HUES6 (cell line): ENCODE data around the gene DCXR.
A peak's percentile ranks its signal among the peaks of the same experiment; 100 is the strongest.

Source experiments
- H3K27ac ChIP-seq: 2 replicates; pipeline ENCODE4 v1.7.0; 2013; ENCODE audit warnings: low read depth, mild to moderate bottlenecking, low read length, inconsistent platforms
- H3K27me3 ChIP-seq: 2 replicates; pipeline ENCODE4 v1.6.1; 2013; ENCODE audit warnings: low read length; ENCODE audit not compliant: control insufficient read depth, insufficient read depth
- H3K36me3 ChIP-seq: 2 replicates; pipeline ENCODE4 v1.6.1; 2013; ENCODE audit warnings: low read length; ENCODE audit not compliant: control insufficient read depth, insufficient read depth
- H3K4me1 ChIP-seq: 2 replicates; pipeline ENCODE4 v1.6.1; 2013; ENCODE audit warnings: low read length; ENCODE audit not compliant: control insufficient read depth, insufficient read depth
- H3K4me3 ChIP-seq: 2 replicates; pipeline ENCODE4 v1.5.1; 2013; ENCODE audit warnings: low read depth, low read length
- H3K9ac ChIP-seq: one replicate; pipeline ENCODE4 v1.6.1; 2013; ENCODE audit warnings: mild to moderate bottlenecking, low read length
- H3K9me3 ChIP-seq: 2 replicates; pipeline ENCODE4 v1.6.1; 2013; ENCODE audit warnings: low read depth, low read length; ENCODE audit not compliant: control insufficient read depth, insufficient read depth

DCXR gene

GRCh38 chr17:82059272-82060000 lies 21.9 kb upstream of the DCXR start:
- Histone ChIP-seq H3K4me3 (no peak overlapping the region), H3K9ac (no peak overlapping the region), H3K9me3 (no peaks in the 10 kb centered on the region), H3K27ac (no peak overlapping the region), H3K27me3 (no peaks in the 10 kb centered on the region), H3K36me3 (peaks cover 91% of the 10 kb centered on the region), H3K4me1 (0 out of 2 replicates have a peak, but pooled peaks cover 3% of the 10 kb centered on the region)

- H3K4me3 ChIP-seq = no peak overlapping the region
- H3K9ac ChIP-seq = no peak overlapping the region
- H3K4me1 ChIP-seq = no peaks in the 10 kb centered on the region
- H3K9me3 ChIP-seq = no peaks in the 10 kb centered on the region
- peaks cover 96% of the 10 kb centered on the region for H3K36me3 ChIP-seq
- H3K27ac ChIP-seq = no peak overlapping the region
- H3K27me3 ChIP-seq = no peaks in the 10 kb centered on the region
Observed at GRCh38 chr17:82058855-82059249, 21.4 kb upstream of the DCXR start.

DNA sequence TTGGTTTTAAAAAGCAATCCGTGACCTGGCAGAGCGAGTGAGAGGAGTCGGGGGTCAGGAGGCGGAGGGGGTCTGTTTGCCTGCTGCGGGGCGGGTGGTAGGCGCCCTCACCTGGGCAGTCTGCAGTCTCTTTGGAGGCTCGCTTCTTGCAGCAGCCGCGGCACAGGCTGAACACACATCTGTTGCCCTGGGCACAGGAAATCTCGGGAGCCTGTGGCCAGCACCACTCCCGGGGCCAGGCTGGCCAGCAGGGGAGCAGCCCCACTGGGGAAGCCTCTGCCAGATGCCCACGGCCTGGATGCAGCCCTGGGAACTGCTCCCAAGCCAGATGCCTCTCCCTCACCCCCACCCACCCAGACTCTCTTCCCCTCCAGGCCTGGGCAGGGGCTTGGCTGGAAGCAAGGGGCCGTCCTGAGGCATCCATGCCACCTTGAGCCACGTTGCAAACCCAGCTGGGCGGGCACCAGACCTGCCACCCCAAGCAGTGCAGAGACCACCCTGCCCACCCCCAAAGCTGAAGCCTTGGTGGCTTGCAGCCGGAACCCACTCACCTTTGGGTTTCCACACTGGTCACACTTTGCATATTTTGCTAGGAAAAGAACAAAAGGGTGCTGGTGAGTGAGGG lies 20.8 kb upstream of the DCXR start:
- no peak overlapping the region for H3K27ac ChIP-seq
- no peak overlapping the region for H3K4me3 ChIP-seq
- H3K9ac ChIP-seq = no peak overlapping the region
- peaks cover 96% of the 10 kb centered on the region for H3K36me3 ChIP-seq
- H3K9me3 ChIP-seq = no peaks in the 10 kb centered on the region
- H3K4me1 ChIP-seq = no peaks in the 10 kb centered on the region
- H3K27me3 ChIP-seq = no peaks in the 10 kb centered on the region

- H3K27me3 ChIP-seq = no peaks in the 10 kb centered on the region
- no peaks in the 10 kb centered on the region for H3K9me3 ChIP-seq
- H3K4me1 ChIP-seq = peaks cover 3% of the 10 kb centered on the region; the same call in 1 of the 2 replicates
- H3K36me3 ChIP-seq = peaks cover 87% of the 10 kb centered on the region
- H3K4me3 ChIP-seq = no peak overlapping the region
- H3K27ac ChIP-seq = no peak overlapping the region
- H3K9ac ChIP-seq = no peak overlapping the region
Observed at GRCh38 chr17:82056729-82057621, 19.5 kb upstream of the DCXR start.

- peaks cover 80% of the 10 kb centered on the region for H3K36me3 ChIP-seq
- no peaks in the 10 kb centered on the region for H3K27me3 ChIP-seq
- peaks cover 3% of the 10 kb centered on the region; the same call in 1 of the 2 replicates for H3K4me1 ChIP-seq
- no peaks in the 10 kb centered on the region for H3K9me3 ChIP-seq
- H3K27ac ChIP-seq = no peak overlapping the region
- no peak overlapping the region for H3K4me3 ChIP-seq
- no peak overlapping the region for H3K9ac ChIP-seq
Observed at GRCh38 chr17:82055965-82056728, 18.6 kb upstream of the DCXR start.

DNA sequence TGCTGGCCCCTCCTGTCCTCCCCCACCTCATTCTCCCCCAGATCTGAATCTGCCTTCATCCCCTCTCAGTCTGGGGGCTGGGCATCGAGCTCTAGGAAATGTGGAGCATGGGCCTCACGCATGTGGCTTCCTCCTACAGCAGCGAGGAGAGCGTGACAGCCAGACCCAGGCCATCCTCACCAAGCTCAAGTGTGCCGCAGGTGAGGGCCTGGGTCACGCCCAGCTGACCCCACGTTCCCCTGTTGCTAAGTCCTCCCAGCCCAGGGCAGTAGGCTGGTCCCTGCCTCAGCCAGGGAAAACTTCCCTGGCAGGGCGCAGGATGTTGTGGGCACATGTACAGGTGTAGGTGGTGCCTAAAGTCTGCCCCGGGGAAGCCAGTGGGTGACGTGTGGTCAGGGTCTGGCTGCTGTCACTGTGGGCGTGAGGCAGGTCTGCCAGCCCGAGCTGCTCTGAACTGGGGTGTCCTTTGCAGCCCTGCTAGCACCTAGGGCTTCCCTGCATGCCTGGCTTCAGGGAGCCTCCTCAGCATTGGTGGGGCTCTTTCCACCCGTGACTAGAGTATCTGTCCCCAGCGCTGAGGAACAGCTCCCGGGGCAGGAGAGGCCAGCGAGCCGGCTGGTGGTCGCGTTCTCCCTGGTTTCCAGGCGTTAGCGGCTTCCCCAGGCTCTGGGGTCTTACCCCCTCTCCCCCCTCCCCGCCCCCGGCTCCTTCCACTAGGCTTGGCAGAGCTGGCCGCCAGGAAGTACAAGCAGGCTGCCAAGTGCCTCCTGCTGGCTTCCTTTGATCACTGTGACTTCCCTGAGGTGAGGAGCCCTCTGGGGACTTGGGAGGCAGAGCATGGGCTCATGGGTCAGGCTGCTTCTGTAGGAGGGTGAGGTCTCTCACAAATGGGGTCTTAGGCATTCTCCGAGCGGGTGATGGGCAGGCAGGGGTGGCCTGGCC lies 17.8 kb upstream of the DCXR start:
- Histone ChIP-seq H3K4me1 (peaks cover 9% of the 10 kb centered on the region), H3K36me3 (peaks cover 73% of the 10 kb centered on the region), H3K9ac (no peak overlapping the region), H3K27ac (no peak overlapping the region), H3K27me3 (no peaks in the 10 kb centered on the region), H3K9me3 (no peaks in the 10 kb centered on the region), H3K4me3 (no peak overlapping the region)

DNA sequence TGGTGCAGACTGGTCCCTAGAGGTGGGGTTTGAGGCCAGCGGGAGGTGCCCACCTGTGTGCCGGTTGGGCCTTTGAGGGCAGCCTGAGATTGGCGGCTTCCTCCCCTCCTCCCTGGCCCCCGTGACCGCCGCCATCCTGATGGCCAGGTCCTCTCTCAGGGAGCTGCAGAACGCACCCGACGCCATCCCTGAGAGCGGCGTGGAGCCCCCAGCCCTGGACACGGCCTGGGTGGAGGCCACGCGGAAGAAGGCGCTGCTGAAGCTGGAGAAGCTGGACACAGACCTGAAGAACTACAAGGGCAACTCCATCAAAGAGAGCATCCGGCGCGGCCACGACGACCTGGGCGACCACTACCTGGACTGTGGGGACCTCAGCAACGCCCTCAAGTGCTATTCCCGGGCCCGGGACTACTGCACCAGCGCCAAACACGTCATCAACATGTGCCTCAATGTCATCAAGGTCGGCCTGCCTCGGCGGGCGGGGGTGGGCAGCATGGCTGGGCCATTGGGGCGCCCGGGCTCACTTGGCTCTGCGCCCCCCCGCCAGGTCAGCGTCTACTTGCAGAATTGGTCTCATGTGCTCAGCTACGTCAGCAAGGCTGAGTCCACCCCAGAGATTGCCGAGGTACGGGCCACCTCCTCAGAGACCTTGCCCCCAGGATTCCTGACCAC lies 17.0 kb upstream of the DCXR start:
- Histone ChIP-seq H3K27ac (no peak overlapping the region), H3K36me3 (peaks cover 73% of the 10 kb centered on the region), H3K9me3 (no peaks in the 10 kb centered on the region), H3K4me3 (no peak overlapping the region; the same call in 1 of the 2 replicates), H3K4me1 (peaks cover 9% of the 10 kb centered on the region), H3K9ac (no peak overlapping the region), H3K27me3 (no peaks in the 10 kb centered on the region)

DNA sequence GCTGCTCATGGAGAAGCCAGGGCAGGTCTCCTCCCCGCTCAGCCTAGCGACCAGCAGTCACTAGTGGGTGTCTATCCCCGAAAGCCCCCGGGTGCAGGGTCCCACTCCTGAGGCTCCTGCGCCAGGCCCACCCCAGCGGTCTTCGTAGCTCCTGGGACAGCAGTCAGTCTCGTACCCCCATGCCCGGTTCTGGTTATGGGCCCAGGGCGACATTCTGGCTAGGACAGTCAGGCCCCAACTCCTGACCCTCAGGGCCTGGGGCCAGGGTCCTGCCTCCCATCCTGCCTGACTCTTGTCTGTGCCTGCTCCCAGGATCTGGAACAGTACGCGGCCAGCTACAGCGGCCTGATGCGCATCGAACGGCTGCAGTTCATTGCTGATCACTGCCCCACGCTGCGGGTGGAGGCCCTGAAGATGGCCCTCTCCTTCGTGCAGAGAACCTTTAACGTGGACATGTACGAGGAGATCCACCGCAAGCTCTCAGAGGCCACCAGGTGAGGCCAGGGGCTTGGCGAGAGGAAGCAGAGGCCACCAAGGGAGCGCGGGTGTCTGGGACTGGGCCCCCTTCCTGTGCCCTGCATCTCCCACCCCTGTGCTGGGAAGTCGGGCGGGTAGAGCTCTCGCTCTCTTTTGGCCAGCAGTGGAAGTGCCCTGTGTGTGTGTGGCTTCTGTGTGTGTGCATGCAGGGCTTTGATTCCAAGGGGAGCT lies 16.2 kb upstream of the DCXR start:
- H3K36me3 ChIP-seq = peaks cover 73% of the 10 kb centered on the region
- H3K4me3 ChIP-seq = peak overlapping the region; percentile 3; the same call in 1 of the 2 replicates
- peaks cover 9% of the 10 kb centered on the region for H3K4me1 ChIP-seq
- no peak overlapping the region for H3K27ac ChIP-seq
- no peaks in the 10 kb centered on the region for H3K27me3 ChIP-seq
- no peak overlapping the region for H3K9ac ChIP-seq
- no peaks in the 10 kb centered on the region for H3K9me3 ChIP-seq

GRCh38 chr17:82053130-82053529 lies 15.6 kb upstream of the DCXR start:
- Histone ChIP-seq H3K9ac (no peak overlapping the region), H3K27me3 (no peaks in the 10 kb centered on the region), H3K4me3 (peak overlapping the region; percentile 99; the same call in 1 of the 2 replicates), H3K36me3 (peaks cover 73% of the 10 kb centered on the region), H3K9me3 (no peaks in the 10 kb centered on the region), H3K4me1 (peaks cover 9% of the 10 kb centered on the region), H3K27ac (no peak overlapping the region)
